Spinal cord (tissue), 10 donors: ENCODE results near the gene CLDN1. TPM values are rescaled to one million over a fixed set of nuclear protein-coding genes. Genes with fewer than 3 reads are reported as not detected.

Experiments
- DNase-seq, 6 donors: peaks; one replicate each; pipeline versions ENCODE4 v3.0.0 to v3.0.0-alpha.2; 2013 to 2015; ENCODE audit warnings: low spot score in 6 of 6, low read depth in 4 of 6
- H3K27ac ChIP-seq: one replicate; pipeline ENCODE4 v1.5.1; 2013; ENCODE audit warnings: low read depth, low read length, control low read depth
- H3K27me3 ChIP-seq: one replicate; pipeline ENCODE4 v1.6.1; 2013; ENCODE audit warnings: low read length; ENCODE audit not compliant: control insufficient read depth, insufficient read depth
- H3K36me3 ChIP-seq: one replicate; pipeline ENCODE4 v1.6.1; 2013; ENCODE audit warnings: low read length; ENCODE audit not compliant: control insufficient read depth, insufficient read depth
- H3K4me1 ChIP-seq: one replicate; pipeline ENCODE4 v1.6.1; 2013; ENCODE audit warnings: low read length; ENCODE audit not compliant: control insufficient read depth, insufficient read depth
- H3K4me3 ChIP-seq: one replicate; pipeline ENCODE4 v1.5.1; 2013; ENCODE audit warnings: low read depth, low read length, control low read depth
- H3K9me3 ChIP-seq: one replicate; pipeline ENCODE4 v1.6.1; 2013; ENCODE audit warnings: low read length; ENCODE audit not compliant: control insufficient read depth, insufficient read depth
- WGBS: methylation state at CpG from one replicate; pipeline ENCODE4 v1.1.5; 2013; ENCODE audit warnings: missing lambda C conversion rate; ENCODE audit not compliant: insufficient coverage; 5-methylcytosine and 5-hydroxymethylcytosine counted together
- polyA plus RNA-seq, 2 donors: library from polyadenylated mRNA; unstranded; fragments of 120-200 nt; gene quantifications; one replicate each; pipeline ENCODE4 v1.2.1, GENCODE V29; 2013; ENCODE audit not compliant: insufficient read length in 2 of 2
- total RNA-seq, 2 donors: library from RNA; depleted of rRNA in 1 of 2; stranded (reverse); fragments of 120-200 nt in 1 of 2; fragments of >200 nt in 1 of 2; gene quantifications; one replicate each; pipeline versions ENCODE4 v1.2.3 to v1.2.4, GENCODE V29; 2013 to 2014
- donor health status: healthy.

The CLDN1 gene
- total and polyA plus RNA-seq, 4 donors, result 5.3 to 11.4 (median 7.7) TPM

DNA sequence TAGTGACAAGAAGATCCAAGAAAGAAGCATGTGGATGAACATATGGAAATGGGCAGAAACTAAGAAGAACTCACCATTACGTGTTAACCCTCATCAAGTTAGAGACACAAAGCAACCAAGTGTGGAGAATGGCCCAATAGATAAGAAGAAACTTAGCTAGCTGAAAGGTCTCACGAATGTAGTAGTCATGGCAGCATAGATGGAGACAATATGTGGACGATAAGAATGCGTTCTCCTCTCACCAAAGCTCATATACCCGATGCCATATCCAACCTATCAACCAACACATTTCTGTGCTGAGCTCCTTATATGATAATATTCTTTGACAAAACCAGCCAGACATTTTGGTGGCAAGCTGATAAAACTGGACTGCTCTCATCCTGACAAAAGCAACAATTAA, 15.1 kb upstream of the CLDN1 start:
- DNase-seq, result no peak
- Histone ChIP-seq H3K4me3 (no peak overlapping the region), H3K27me3 (no peaks in the 10 kb centered on the region), H3K4me1 (no peaks in the 10 kb centered on the region), H3K27ac (no peak overlapping the region), H3K9me3 (no peaks in the 10 kb centered on the region), H3K36me3 (no peaks in the 10 kb centered on the region)
- 80% methylated on average over 1 of the region's 5 CpGs for WGBS

DNA sequence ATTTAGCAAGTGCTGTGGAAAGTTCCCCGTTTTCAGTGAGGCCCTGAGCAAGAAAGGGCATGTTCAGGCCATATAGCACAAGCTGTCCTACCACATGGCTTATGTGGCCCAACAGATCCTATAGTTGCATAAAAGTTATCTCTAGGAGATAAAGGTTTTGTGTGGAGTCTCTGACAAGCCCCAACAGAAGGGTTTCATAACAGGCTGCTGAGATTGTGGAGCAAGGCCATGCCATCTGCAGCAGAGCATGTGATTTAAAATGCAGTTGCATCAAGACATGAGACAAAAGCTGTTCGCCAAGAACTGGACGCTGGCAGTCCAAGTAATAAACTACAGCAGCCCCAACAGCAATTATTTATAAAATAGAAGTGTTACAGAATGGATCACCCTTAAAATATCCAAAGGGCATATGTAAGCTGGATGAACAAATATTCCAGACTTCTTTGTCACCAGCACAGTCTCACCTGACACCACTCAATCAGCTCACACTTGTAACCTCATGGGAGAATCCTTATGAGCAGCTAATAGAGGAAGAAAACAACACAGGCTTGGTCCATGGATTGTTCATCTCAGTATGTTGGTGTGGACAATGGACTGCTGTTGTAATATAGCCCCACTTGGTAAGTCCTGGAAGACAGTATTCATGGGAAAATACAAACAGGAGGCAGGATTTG, 14.4 kb upstream of the CLDN1 start:
- DNase-seq, result no peak
- Histone ChIP-seq H3K4me1 (no peaks in the 10 kb centered on the region), H3K27me3 (no peaks in the 10 kb centered on the region), H3K9me3 (no peaks in the 10 kb centered on the region), H3K4me3 (no peak overlapping the region), H3K27ac (no peak overlapping the region), H3K36me3 (no peaks in the 10 kb centered on the region)
- no CpG with 5 or more reads among the region's 3 CpGs for WGBS

DNA sequence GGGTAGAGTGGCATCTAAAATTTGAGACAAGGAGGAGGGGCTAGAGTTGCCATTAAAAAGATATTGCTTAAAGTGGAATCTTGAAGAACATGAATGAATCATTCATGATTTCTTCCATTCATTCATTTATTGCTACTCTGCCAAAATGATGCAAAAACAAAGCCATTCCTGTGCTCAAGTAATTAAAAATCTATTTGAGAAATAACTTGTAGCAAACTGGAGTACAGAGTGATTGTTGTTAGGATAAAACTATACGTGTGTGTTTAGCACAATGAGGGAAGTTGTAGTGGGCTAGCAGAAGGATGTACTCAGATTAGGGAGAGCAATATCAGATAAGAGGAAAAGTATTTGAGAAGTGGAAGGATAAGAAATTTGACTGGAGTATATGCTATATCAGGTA, 11.7 kb upstream of the CLDN1 start:
- WGBS, result 42% methylated on average over 1 of the region's 1 CpG
- DNase-seq, result no peak
- Histone ChIP-seq H3K4me1 (no peaks in the 10 kb centered on the region), H3K36me3 (no peaks in the 10 kb centered on the region), H3K27me3 (no peaks in the 10 kb centered on the region), H3K27ac (no peak overlapping the region), H3K4me3 (no peak overlapping the region), H3K9me3 (no peaks in the 10 kb centered on the region)

DNA sequence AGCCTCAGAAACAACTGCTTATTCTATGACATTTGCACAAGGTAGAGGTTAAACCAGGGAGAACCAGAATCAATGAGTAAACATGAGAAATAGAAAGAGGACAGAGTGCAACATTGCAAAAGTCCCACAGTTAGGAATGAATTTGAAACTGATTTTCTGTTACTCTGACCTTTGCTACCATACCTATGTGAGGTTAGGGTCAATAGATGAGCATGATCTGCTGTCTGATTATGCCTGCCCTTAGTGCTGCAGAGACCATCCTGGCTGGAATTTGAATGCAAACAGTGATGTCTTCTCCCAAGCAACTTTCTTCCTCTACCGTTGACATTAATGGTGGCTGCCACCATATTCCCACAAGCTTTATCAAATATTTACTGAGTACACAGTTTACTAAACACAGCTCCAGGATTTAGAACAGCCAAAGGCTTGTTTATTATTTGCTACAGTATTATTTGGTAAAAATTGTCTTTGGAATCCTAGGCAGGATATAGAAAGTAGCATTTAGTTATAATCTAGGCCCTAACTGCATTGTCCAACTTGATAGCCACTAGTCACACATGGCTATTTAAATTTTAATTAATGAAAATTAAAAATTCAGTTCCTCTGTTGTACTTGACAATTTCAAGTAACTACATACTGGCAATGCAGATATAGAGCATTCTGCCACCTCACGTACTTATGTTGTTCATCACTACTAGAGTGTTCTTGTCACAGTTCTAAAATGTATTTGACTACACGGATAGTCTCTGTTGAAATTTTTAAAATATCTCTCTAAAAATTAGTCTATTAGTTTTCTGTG, 8.9 kb upstream of the CLDN1 start:
- no peak for DNase-seq
- no peaks in the 10 kb centered on the region for H3K27me3 ChIP-seq
- no peak overlapping the region for H3K4me3 ChIP-seq
- no peak overlapping the region for H3K27ac ChIP-seq
- no peaks in the 10 kb centered on the region for H3K36me3 ChIP-seq
- WGBS, result 83% methylated on average over 1 of the region's 3 CpGs
- no peaks in the 10 kb centered on the region for H3K4me1 ChIP-seq
- no peaks in the 10 kb centered on the region for H3K9me3 ChIP-seq

DNA sequence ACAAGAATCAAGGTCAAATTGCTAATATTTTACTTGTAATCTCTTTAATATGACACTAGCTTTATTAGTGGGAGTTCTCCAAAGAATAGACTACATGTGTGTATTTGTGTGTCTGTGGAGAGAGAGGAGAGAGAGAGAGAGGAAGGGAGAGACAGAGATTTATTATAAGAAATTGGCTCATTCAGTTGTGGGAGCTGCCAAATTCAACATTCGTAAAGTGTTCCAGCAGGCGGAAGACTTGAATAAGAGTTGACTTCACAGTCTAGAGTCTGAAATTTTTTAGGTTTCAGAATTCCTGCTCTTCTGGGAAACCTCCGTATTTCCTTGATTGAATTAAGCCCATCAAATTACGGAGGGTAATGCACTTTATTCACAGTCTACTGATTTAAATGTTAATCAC, 4.7 kb upstream of the CLDN1 start:
- no peaks in the 10 kb centered on the region for H3K36me3 ChIP-seq
- no peak overlapping the region for H3K4me3 ChIP-seq
- H3K9me3 ChIP-seq, result no peaks in the 10 kb centered on the region
- peaks cover 1% of the 10 kb centered on the region for H3K4me1 ChIP-seq
- 23% methylated on average over 4 of the region's 4 CpGs for whole genome bisulfite sequencing
- peak in 2 of 6 donors; percentile 46 to 88 for DNase-seq
- H3K27ac ChIP-seq, result peak overlapping the region; percentile 64
- peaks cover 6% of the 10 kb centered on the region for H3K27me3 ChIP-seq

DNA sequence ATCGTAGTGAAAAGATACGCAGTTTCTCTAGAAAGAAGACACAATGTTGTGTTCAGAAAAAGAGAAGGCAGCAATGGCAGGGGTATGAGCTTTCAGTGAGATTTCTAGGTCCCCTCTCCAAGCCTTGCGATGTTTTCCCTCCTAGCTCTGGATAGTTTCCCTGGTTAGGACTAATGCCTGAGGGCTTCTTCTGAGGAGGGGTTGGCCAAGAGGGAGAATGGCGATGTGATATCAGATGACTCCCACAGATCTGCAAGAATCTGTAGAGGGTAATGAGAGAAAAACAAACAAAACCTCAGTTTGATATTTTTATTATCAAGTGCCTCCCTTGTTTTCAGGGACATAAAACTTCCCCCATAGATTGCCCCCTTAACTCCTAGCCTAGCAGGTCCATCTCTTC, 4.1 kb upstream of the CLDN1 start:
- Histone ChIP-seq H3K4me1 (peaks cover 5% of the 10 kb centered on the region), H3K4me3 (no peak overlapping the region), H3K9me3 (no peaks in the 10 kb centered on the region), H3K36me3 (no peaks in the 10 kb centered on the region), H3K27ac (no peak overlapping the region), H3K27me3 (peaks cover 6% of the 10 kb centered on the region)
- no peak for DNase-seq
- 100% methylated on average over 2 of the region's 4 CpGs for WGBS

DNA sequence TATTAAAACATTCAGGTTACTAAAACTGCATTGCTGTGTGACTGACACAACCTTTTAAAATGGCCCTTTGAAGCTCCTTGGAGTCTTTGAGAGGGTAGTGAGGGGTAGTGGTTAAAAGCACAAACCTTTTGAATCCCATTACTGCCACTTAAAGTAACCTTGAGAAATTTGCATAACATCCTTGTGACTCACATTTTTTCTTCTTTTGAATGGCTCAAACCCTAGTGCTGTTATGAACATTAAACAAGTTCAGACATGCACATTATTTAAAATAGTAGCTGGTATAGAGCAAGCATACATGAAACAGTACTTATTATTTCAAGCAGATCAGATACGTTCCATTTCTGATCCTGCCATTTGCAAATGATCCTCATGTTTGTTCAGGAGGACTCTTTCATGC, 3.7 kb upstream of the CLDN1 start:
- 67% methylated on average over 1 of the region's 1 CpG for WGBS
- H3K4me1 ChIP-seq, result peaks cover 5% of the 10 kb centered on the region

DNA sequence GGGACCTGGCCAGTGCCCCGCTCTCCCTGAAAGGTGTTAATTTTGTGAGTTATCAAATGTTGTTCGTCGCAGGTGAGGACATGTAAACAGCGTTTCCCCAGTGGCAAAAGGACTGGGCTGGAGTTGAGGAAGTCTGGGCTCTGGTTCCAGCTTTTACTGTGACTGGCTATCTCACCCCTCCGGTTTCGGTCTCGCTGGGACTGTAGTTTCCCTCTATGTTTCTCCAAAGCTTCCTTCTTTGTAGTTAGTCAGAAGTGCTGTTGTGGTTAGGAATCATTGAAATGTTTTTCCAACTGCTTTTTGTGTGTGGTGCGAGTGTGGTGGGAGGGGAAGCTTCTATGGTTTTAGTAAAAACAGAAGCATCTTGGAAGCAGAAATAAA, 990 bp upstream of the CLDN1 start:
- Histone ChIP-seq H3K4me1 (peaks cover 5% of the 10 kb centered on the region), H3K27me3 (peaks cover 8% of the 10 kb centered on the region), H3K36me3 (no peaks in the 10 kb centered on the region), H3K9me3 (no peaks in the 10 kb centered on the region), H3K4me3 (no peak overlapping the region), H3K27ac (no peak overlapping the region)
- DNase-seq, result peak in 1 of 6 donors; percentile 9
- WGBS, result 85% methylated on average over 4 of the region's 8 CpGs

More for the DNA sequence above, 3.7 kb upstream of the CLDN1 start:
- Histone ChIP-seq H3K4me3 (no peak overlapping the region), H3K36me3 (no peaks in the 10 kb centered on the region), H3K27me3 (peaks cover 6% of the 10 kb centered on the region), H3K27ac (no peak overlapping the region), H3K9me3 (no peaks in the 10 kb centered on the region)
- DNase-seq, result no peak

DNA sequence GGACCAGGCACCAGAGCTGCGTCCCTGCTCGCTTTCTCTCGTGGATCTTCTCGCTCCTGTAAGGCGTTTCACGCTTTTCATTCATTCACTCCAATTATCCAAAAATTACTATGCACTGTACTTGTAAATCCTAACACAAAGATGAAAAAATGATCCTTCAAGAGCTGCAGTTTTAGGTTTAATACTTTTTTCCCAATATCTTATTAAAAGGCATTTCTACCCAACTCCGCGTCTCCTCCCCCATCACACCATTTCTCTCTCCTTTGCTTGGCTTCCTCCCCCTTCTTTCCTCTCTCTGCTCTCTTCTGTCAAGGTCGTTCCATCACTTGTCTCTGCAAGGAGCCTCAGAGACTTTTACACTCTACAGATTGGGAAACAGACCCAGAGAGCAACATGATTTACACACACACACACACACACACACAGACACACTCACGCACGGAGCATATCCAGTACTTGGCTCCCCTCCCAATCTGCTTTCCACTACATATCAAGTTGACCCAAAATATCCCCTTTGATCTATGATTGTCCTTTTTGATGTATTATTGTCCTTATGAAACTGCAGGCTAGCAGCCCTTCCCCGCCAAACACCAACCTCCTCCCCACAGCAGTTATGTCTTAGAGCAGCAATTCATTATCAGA, 479 bp upstream of the CLDN1 start:
- Histone ChIP-seq H3K4me1 (peaks cover 5% of the 10 kb centered on the region), H3K4me3 (peak overlapping the region; percentile 71), H3K9me3 (no peaks in the 10 kb centered on the region), H3K27ac (no peak overlapping the region), H3K27me3 (peaks cover 8% of the 10 kb centered on the region), H3K36me3 (no peaks in the 10 kb centered on the region)
- WGBS, result 11% methylated on average over 9 of the region's 12 CpGs
- peak in 1 of 6 donors; percentile 24 for DNase-seq
